Brain microvascular endothelial cell (primary cell): ENCODE measurements around the gene SLC25A42.
A peak's percentile ranks its signal among the peaks of the same experiment; 100 is the strongest.

Experiments
- DNase-seq: peaks from one replicate; pipeline ENCODE4 v3.0.0-alpha.2; 2020
- H3K27ac ChIP-seq: fragments of 250-450 bp; sonication (Bioruptor Pico); 2 replicates; pipeline ENCODE4 v1.5.1; 2020; ENCODE audit warnings: mild to moderate bottlenecking, moderate library complexity
- H3K27me3 ChIP-seq: fragments of 250-450 bp; sonication (Bioruptor Pico); replicated peaks from 2 replicates; pipeline ENCODE4 v1.5.1; 2020; ENCODE audit warnings: mild to moderate bottlenecking
- H3K36me3 ChIP-seq: fragments of 250-450 bp; sonication (Bioruptor Pico); replicated peaks from 2 replicates; pipeline ENCODE4 v1.5.1; 2020; ENCODE audit warnings: mild to moderate bottlenecking
- H3K4me3 ChIP-seq: 2 replicates; pipeline ENCODE4 v1.5.1; 2011; ENCODE audit warnings: low read depth, mild to moderate bottlenecking, control low read depth, low read length, moderate library complexity
- in situ Hi-C: cut with HindIII; loops from 2 replicates; pipeline ENCODE4 v1.10.0; 2017; ENCODE audit warnings: low sequenced_read_pairs, low pct_ligation_motif_present
- TF ChIP-seq, protein P1 (sequence below): IDR thresholded peaks from 2 replicates; pipeline ENCODE4 v1.5.1; 2011; ENCODE audit warnings: low read depth, mild to moderate bottlenecking, moderate library complexity, low read length, control low read depth, inconsistent platforms; ENCODE audit errors: missing control alignments

SLC25A42 gene

DNA sequence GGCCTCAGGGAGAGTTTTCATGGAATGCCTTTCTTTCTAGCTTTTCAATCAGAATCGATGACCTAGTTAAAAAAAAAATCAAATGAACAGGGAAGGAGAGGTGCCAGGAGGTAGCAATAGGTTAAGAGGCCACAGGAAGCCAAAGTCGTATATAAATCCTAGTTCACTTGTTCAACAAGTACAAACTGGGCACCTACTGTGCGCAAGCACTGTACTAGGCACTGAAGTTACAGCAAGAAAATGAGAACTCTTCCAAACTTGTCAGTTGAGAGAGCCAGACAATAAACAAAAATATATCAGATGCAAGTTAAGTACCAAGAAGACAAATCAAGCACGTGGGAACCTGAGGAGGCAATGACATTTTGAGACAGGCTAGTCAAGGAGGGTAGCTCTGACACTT is 36.6 kb upstream of the SLC25A42 start:
- in situ Hi-C loops = no loop called here
- TF ChIP-seq, protein P1, sequence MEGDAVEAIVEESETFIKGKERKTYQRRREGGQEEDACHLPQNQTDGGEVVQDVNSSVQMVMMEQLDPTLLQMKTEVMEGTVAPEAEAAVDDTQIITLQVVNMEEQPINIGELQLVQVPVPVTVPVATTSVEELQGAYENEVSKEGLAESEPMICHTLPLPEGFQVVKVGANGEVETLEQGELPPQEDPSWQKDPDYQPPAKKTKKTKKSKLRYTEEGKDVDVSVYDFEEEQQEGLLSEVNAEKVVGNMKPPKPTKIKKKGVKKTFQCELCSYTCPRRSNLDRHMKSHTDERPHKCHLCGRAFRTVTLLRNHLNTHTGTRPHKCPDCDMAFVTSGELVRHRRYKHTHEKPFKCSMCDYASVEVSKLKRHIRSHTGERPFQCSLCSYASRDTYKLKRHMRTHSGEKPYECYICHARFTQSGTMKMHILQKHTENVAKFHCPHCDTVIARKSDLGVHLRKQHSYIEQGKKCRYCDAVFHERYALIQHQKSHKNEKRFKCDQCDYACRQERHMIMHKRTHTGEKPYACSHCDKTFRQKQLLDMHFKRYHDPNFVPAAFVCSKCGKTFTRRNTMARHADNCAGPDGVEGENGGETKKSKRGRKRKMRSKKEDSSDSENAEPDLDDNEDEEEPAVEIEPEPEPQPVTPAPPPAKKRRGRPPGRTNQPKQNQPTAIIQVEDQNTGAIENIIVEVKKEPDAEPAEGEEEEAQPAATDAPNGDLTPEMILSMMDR = no peak
- peaks cover 65% of the 10 kb centered on the region for H3K36me3 ChIP-seq
- H3K27me3 ChIP-seq = no peaks in the 10 kb centered on the region
- H3K27ac ChIP-seq = no peak overlapping the region
- no peak overlapping the region for H3K4me3 ChIP-seq
- DNase-seq = no peak

DNA sequence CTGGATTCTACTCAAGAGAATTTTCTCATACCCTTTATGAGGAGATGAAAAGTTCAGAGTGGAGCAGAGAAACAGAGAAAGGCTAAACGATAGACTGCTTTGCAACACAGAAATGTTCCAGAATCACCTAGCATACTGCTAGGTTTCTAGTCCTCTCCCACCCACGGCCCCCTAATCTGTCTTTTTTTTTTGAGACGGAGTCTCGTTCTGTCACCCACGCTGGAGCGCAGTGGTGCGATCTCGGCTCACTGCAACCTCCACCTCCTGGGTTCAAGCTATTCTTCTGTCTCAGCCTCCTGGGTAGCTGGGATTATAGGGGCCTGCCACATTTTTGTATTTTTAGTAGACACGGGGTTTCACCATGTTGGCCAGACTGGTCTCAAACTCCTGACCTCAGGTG is 35.3 kb upstream of the SLC25A42 start:
- peaks cover 52% of the 10 kb centered on the region for H3K36me3 ChIP-seq
- H3K27ac ChIP-seq = no peak overlapping the region
- no peaks in the 10 kb centered on the region for H3K27me3 ChIP-seq
- H3K4me3 ChIP-seq = no peak overlapping the region
- in situ Hi-C loops = no loop called here
- DNase-seq = no peak
- TF ChIP-seq, protein P1 = no peak

DNA sequence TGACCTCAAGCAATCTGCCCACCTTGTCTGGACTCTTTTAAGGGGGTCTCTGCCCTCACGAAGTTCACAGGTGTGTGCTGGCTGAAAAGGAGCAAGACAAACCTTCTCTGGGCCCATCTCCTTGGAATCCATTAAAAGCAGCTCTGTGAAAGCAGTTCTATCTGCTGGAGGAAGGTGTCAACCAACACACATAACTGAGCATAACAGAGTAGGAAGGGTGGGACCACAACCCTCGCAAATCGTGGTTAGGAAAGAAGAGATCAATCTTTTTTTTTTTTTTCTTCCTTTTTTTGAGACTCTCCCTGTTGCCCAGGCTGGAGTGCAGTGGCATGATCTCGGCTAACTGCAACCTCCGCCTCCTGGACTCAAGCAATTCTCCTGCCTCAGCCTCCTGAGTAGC is 31.9 kb upstream of the SLC25A42 start:
- peak overlapping the region; percentile 91 for H3K4me3 ChIP-seq

DNA sequence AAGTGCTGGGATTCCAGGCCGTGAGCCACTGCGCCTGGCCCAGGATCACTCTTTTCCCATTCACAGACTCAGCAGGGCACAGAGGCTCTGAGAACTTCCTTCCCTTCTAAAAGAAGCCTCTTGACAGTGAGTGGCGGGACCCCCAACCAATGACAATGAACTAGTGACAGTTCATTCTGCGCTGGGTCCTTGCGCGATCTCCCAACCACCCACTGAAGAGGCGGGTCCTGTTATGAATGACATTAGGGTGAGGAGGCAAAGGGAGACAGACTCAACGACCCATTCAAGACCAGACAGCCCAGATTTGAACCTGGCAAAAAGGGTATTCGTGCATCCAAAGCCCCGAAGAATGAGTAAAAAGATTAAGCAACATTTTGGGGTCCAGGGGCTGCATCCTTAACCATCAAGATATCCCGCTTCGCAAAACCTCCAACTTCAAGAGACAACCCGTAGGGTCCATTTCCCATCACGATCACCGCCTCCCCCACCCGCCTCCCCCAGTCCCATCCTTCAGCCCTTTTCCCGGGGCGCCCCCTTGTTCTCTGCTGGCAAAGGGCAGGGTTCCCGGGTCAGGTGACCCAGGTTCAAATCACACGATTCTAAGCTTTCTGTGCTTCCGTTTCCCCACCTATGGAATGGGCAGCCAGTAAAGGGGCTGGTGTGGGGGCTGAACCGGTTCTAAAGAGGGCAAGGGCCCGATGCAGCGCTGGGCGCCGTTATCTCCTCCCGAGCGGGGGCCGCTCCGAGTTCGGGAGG is 31.2 kb upstream of the SLC25A42 start:
- DNase-seq = peak; percentile 98
- Histone ChIP-seq H3K27me3 (no peaks in the 10 kb centered on the region), H3K36me3 (peaks cover 18% of the 10 kb centered on the region), H3K27ac (peak overlapping the region; percentile 91), H3K4me3 (peak overlapping the region; percentile 91)
- in situ Hi-C loops = no loop called here
- TF ChIP-seq, protein P1 = peak; percentile 7

More for the DNA sequence above, 31.9 kb upstream of the SLC25A42 start:
- in situ Hi-C loops = no loop called here
- DNase-seq = no peak
- Histone ChIP-seq H3K27ac (peak overlapping the region; percentile 91), H3K27me3 (no peaks in the 10 kb centered on the region), H3K36me3 (peaks cover 22% of the 10 kb centered on the region)
- TF ChIP-seq, protein P1 = no peak

DNA sequence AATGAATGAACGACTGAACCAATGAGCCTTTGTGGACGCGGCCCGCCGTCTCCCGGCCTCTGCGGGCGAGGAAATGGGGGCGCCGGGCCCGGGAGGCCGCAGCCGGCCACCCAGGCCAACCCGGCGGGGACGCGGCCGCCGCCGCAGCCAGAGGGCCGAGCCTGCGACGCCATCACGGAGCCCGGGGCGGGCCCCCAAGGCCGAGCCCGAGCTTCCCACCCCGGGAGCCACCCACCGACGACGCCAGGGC is 30.7 kb upstream of the SLC25A42 start:
- no peak for DNase-seq
- TF ChIP-seq, protein P1 = no peak
- H3K4me3 ChIP-seq = peak overlapping the region; percentile 91
- H3K27ac ChIP-seq = peak overlapping the region; percentile 91
- H3K27me3 ChIP-seq = no peaks in the 10 kb centered on the region
- peaks cover 14% of the 10 kb centered on the region for H3K36me3 ChIP-seq
- in situ Hi-C loops = no loop called here
